SKM-1 (cell line): ENCODE data around the gene STK10.
A peak's percentile ranks its signal among the peaks of the same experiment; 100 is the strongest.

Source experiments
- DNase-seq: peaks from one replicate; lab custom pipeline; 2025; ENCODE audit not compliant: unreplicated experiment; lab: John Stamatoyannopoulos, UW

STK10 gene

GRCh38 chr5:172144931-172145869 is 42.8 kb downstream of the STK10 start:
- no peak for DNase-seq

GRCh38 chr5:172144291-172144815 is 43.7 kb downstream of the STK10 start:
- DNase-seq = no peak

GRCh38 chr5:172143875-172144274 is 44.1 kb downstream of the STK10 start:
- no peak for DNase-seq

GRCh38 chr5:172142709-172143215 is 45.3 kb downstream of the STK10 start:
- no peak for DNase-seq

GRCh38 chr5:172141949-172142319 is 46.1 kb downstream of the STK10 start:
- no peak for DNase-seq

- DNase-seq = no peak
Observed at GRCh38 chr5:172140866-172141265, 47.2 kb downstream of the STK10 start.

GRCh38 chr5:172140120-172140519 is 47.9 kb downstream of the STK10 start:
- no peak for DNase-seq

- no peak for DNase-seq
Observed at GRCh38 chr5:172137046-172137445, 51.0 kb downstream of the STK10 start.

GRCh38 chr5:172133359-172134029 is 54.5 kb downstream of the STK10 start:
- peak; percentile 86 for DNase-seq

GRCh38 chr5:172131690-172132089 is 56.3 kb downstream of the STK10 start:
- DNase-seq = no peak

- no peak for DNase-seq
Observed at GRCh38 chr5:172129256-172129910, 58.6 kb downstream of the STK10 start.

- no peak for DNase-seq
Observed at GRCh38 chr5:172127581-172127980, 60.4 kb downstream of the STK10 start.

- no peak for DNase-seq
Observed at GRCh38 chr5:172123269-172123692, 64.7 kb downstream of the STK10 start.

GRCh38 chr5:172119921-172120688 is 67.9 kb downstream of the STK10 start:
- DNase-seq = no peak

- no peak for DNase-seq
Observed at GRCh38 chr5:172118891-172119290, 69.1 kb downstream of the STK10 start.

GRCh38 chr5:172117977-172118701 is 69.9 kb downstream of the STK10 start:
- no peak for DNase-seq

- peak; percentile 61 for DNase-seq
Observed at GRCh38 chr5:172115541-172115982, 72.5 kb downstream of the STK10 start.

- DNase-seq = peak; percentile 92
Observed at GRCh38 chr5:172114875-172115422, 73.1 kb downstream of the STK10 start.

- no peak for DNase-seq
Observed at GRCh38 chr5:172113036-172113435, 75.0 kb downstream of the STK10 start.
